Measurements from ENCODE around the gene UPP1. TPM values are rescaled to one million over a fixed set of nuclear protein-coding genes. Genes with fewer than 3 reads are reported as not detected.

UPP1 gene
- total RNA-seq, 2 experiments from 2014 or later: 1.8 to 7.0 TPM

DNA sequence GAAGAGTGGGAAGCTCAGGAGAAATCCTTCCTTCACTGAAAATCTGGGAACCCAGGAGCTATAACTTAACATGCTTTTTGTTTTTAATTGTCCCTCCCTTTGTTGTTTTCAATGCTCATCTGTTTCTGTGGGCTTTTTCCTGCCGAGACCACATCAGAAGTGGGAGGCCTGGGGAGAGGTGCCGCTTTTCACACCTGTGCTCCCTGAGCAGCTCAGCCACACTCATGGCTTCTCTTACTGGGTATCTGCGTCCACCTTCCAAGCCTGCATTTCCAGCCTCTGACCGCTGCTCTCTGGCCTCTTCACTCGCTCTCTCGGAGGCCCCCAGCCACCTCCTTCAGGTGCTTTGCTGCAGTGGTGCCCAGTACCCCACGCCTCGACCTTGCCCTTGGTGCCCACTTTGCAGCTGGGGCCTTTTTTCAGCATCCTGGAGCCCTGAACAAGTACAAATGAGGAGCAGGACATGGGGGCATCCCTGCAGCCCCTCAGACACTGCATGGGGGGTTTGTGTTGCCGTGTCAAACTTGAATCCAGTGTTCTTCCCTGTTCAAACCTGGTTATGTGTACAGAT is 43.8 kb upstream of the UPP1 start:
- TF ChIP-seq, protein P1, sequence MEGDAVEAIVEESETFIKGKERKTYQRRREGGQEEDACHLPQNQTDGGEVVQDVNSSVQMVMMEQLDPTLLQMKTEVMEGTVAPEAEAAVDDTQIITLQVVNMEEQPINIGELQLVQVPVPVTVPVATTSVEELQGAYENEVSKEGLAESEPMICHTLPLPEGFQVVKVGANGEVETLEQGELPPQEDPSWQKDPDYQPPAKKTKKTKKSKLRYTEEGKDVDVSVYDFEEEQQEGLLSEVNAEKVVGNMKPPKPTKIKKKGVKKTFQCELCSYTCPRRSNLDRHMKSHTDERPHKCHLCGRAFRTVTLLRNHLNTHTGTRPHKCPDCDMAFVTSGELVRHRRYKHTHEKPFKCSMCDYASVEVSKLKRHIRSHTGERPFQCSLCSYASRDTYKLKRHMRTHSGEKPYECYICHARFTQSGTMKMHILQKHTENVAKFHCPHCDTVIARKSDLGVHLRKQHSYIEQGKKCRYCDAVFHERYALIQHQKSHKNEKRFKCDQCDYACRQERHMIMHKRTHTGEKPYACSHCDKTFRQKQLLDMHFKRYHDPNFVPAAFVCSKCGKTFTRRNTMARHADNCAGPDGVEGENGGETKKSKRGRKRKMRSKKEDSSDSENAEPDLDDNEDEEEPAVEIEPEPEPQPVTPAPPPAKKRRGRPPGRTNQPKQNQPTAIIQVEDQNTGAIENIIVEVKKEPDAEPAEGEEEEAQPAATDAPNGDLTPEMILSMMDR (conservative IDR thresholded peaks at IDR 0.05; ENCODE audit: low read length): no peak
- TF ChIP-seq EZH2phosphoT487 (IDR thresholded peaks at IDR 0.05; ENCODE audit: borderline replicate concordance, low read depth, low read length): no peak
- POLR2A ChIA-PET: interaction anchor here (0.5 kb wide), 1 partner anchor 1824 kb away, joined by 3 read pairs; no protein-coding TSS in a partner anchor
- Histone ChIP-seq H2AFZ (ENCODE audit: low read length) (no peak overlapping the region), H3K9me2 (ENCODE audit: insufficient read depth, low read length) (no peaks in the 10 kb centered on the region), H3K4me1 (ENCODE audit: insufficient read depth, low read length, poor library complexity, severe bottlenecking) (no peaks in the 10 kb centered on the region), H3K4me3 (ENCODE audit: low read depth, low read length, poor library complexity, severe bottlenecking) (no peak overlapping the region), H3K27ac (ENCODE audit: low read depth, low read length, poor library complexity, severe bottlenecking) (no peak overlapping the region), H3K79me2 (ENCODE audit: insufficient read depth, low read depth, low read length) (no peaks in the 10 kb centered on the region), H3K4me2 (ENCODE audit: low read length) (no peak overlapping the region), H3K9me3 (ENCODE audit: low read length) (no peaks in the 10 kb centered on the region), H4K20me1 (ENCODE audit: insufficient read depth, low read length) (no peaks in the 10 kb centered on the region), H3K36me3 (ENCODE audit: insufficient read depth, low read length) (no peaks in the 10 kb centered on the region)
- intact Hi-C loops (cut with micrococcal nuclease; ENCODE audit: unreplicated experiment): no loop called here
- CTCF ChIA-PET (ENCODE audit: unreplicated experiment): no interaction called here
- BruUV-seq (replicated peaks): no TSS peak
- no peak for DNase-seq (ENCODE audit: low spot score)

DNA sequence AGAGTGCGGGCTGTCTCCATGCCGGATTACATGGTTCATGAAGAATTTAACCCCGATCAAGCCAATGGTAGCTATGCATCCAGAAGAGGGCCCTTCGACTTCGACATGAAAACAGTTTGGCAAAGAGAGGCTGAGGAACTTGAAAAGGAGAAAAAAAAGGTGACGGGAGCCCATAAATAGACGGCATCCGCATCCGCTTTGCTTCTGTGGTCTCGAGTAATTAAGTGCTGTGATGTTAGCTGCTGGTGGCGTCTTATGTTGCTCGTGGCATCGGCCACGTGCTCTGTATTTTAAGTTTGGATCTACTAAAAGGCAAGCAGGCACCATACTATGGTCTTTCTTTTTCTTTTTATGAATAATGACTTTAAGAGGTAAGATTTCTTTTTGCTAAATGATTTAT is 42.6 kb upstream of the UPP1 start:
- Histone ChIP-seq H4K20me1 (ENCODE audit: insufficient read depth, low read length) (no peaks in the 10 kb centered on the region), H3K4me3 (ENCODE audit: low read depth, low read length, poor library complexity, severe bottlenecking) (no peak overlapping the region), H3K36me3 (ENCODE audit: insufficient read depth, low read length) (no peaks in the 10 kb centered on the region), H2AFZ (ENCODE audit: low read length) (no peak overlapping the region), H3K79me2 (ENCODE audit: insufficient read depth, low read depth, low read length) (no peaks in the 10 kb centered on the region), H3K27ac (ENCODE audit: low read depth, low read length, poor library complexity, severe bottlenecking) (no peak overlapping the region), H3K9me2 (ENCODE audit: insufficient read depth, low read length) (no peaks in the 10 kb centered on the region), H3K4me2 (ENCODE audit: low read length) (no peak overlapping the region), H3K4me1 (ENCODE audit: insufficient read depth, low read length, poor library complexity, severe bottlenecking) (no peaks in the 10 kb centered on the region), H3K9me3 (ENCODE audit: low read length) (no peaks in the 10 kb centered on the region)
- TF ChIP-seq, protein P1 (conservative IDR thresholded peaks at IDR 0.05; ENCODE audit: low read length): no peak
- no peak for TF ChIP-seq EZH2phosphoT487 (IDR thresholded peaks at IDR 0.05; ENCODE audit: borderline replicate concordance, low read depth, low read length)
- no peak for DNase-seq (ENCODE audit: low spot score)
- BruUV-seq (replicated peaks): no TSS peak
- POLR2A ChIA-PET: no interaction called here
- intact Hi-C loops (cut with micrococcal nuclease; ENCODE audit: unreplicated experiment): no loop called here
- CTCF ChIA-PET (ENCODE audit: unreplicated experiment): no interaction called here

- TF ChIP-seq EZH2phosphoT487 (IDR thresholded peaks at IDR 0.05; ENCODE audit: borderline replicate concordance, low read depth, low read length): no peak
- TF ChIP-seq, protein P1 (conservative IDR thresholded peaks at IDR 0.05; ENCODE audit: low read length): no peak
- no peaks in the 10 kb centered on the region for H3K9me3 ChIP-seq (ENCODE audit: low read length)
- H3K27ac ChIP-seq (ENCODE audit: low read depth, low read length, poor library complexity, severe bottlenecking): no peak overlapping the region
- ChIA-PET POLR2A (interaction anchor here (0.6 to 1.1 kb wide), 2 partner anchors 15 to 24 kb away, joined by 3 read pairs; no protein-coding TSS in a partner anchor), CTCF (ENCODE audit: unreplicated experiment) (no interaction called here)
- no peaks in the 10 kb centered on the region for H3K36me3 ChIP-seq (ENCODE audit: insufficient read depth, low read length)
- no peaks in the 10 kb centered on the region for H3K79me2 ChIP-seq (ENCODE audit: insufficient read depth, low read depth, low read length)
- H3K4me3 ChIP-seq (ENCODE audit: low read depth, low read length, poor library complexity, severe bottlenecking): no peak overlapping the region
- H3K9me2 ChIP-seq (ENCODE audit: insufficient read depth, low read length): no peaks in the 10 kb centered on the region
- H2AFZ ChIP-seq (ENCODE audit: low read length): no peak overlapping the region
- no peak overlapping the region for H3K4me2 ChIP-seq (ENCODE audit: low read length)
- DNase-seq (ENCODE audit: low spot score): no peak
- no TSS peak for BruUV-seq (replicated peaks)
- intact Hi-C loops (cut with micrococcal nuclease; ENCODE audit: unreplicated experiment): no loop called here
- H3K4me1 ChIP-seq (ENCODE audit: insufficient read depth, low read length, poor library complexity, severe bottlenecking): no peaks in the 10 kb centered on the region
- H4K20me1 ChIP-seq (ENCODE audit: insufficient read depth, low read length): no peaks in the 10 kb centered on the region
Observed at GRCh38 chr7:48048113-48048512, 41.0 kb upstream of the UPP1 start.
